GM18502 (cell line): ENCODE data around the gene WDR91.

ENCODE experiments used
- ATAC-seq: cut with Tn5 transposase; IDR thresholded peaks from one replicate; pipeline ENCODE4 v1.9.1; 2021; ENCODE audit warnings: mild to moderate bottlenecking; ENCODE audit not compliant: unreplicated experiment, poor library complexity

The WDR91 gene

GRCh38 chr7:135200821-135201331 is 10.4 kb downstream of the WDR91 start:
- ATAC-seq, result no peak

DNA sequence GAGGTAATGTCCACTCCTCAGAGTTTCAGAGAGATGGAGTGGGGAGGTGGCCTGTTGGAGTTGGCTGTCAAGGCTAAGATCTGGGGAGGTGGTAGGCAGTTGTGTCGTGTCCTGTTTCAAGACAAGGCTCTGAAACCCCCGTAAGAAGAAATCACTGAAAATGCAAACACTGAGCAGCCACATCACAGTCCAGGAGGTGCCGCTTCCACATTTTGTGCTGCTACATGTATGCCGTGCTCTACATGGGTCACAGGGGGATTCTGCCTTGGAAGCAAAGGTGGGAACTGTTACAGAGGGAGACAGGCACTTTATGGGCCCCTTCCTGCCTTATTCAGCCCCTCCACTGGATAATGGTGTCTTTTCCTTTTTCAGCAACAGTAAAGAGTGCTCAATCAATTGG is 11.9 kb downstream of the WDR91 start:
- ATAC-seq, result no peak

GRCh38 chr7:135197906-135198655 is 13.2 kb downstream of the WDR91 start:
- ATAC-seq, result no peak

GRCh38 chr7:135197343-135197742 is 14.0 kb downstream of the WDR91 start:
- no peak for ATAC-seq

- no peak for ATAC-seq
Measured at GRCh38 chr7:135195968-135196629, 15.2 kb downstream of the WDR91 start.

DNA sequence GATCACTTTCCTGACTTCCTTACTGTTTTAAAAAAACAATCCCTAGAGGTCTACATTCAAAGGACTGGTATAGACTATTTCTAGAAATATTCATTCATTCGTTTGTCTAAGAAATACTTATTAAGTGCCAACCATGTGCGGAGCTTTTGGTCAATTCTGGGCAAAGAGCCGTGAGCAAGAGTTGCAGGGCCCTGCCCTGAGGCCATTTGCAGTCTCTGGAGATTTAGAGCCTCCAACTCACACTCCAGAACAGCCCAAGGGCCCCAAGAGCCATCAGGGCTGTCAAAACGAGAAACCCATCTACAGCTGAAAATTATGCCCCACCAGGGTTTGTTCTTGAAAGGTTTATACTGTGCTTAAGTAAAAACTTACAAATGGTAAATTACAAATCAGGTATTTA is 16.2 kb downstream of the WDR91 start:
- ATAC-seq, result no peak

GRCh38 chr7:135194494-135195095 is 16.7 kb downstream of the WDR91 start:
- ATAC-seq, result no peak

DNA sequence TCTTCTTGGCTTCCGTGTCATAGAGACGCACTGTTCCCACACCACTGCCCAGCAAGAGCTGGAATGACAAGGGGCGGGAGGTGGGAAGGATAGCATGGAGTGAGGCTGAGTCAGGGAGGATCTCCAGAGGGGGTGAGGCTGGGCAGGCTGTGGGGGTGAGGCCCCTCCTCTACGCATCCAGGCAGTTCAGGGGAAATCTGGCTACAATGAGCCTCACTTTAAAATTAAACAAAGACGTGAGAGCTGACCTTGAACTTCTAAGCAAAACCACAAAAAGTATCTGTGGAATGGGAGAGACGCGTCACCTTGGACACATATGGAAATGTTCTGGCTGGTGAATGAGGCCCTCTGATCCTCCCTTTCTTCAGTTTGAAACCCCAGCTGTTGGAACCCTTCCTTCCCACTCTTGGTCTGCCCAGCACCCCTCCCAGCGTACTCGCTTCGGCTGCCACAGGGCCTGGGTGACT is 17.7 kb downstream of the WDR91 start:
- no peak for ATAC-seq

GRCh38 chr7:135192914-135193536 is 18.3 kb downstream of the WDR91 start:
- ATAC-seq, result no peak

DNA sequence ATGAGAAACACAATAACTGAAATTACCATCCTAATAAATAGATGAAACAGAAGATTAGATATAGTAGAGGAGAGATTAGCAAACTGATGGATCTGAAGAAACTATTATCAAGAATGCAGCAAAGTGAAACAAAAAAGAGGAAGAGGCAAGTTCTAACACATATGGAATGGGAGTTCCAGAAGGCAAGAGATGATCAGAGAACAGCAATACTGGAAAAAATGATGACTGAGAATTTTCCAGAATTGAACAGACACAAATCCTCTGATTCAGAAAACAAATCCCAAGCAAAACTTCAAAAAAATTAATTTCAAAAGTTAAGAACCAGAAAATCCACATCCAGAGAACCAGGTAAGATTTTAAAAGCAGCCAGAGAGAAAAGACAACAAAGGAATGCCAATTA is 20.6 kb downstream of the WDR91 start:
- no peak for ATAC-seq

- no peak for ATAC-seq
Measured at GRCh38 chr7:135189961-135190360, 21.4 kb downstream of the WDR91 start.

GRCh38 chr7:135189221-135189662 is 22.1 kb downstream of the WDR91 start:
- ATAC-seq, result no peak

DNA sequence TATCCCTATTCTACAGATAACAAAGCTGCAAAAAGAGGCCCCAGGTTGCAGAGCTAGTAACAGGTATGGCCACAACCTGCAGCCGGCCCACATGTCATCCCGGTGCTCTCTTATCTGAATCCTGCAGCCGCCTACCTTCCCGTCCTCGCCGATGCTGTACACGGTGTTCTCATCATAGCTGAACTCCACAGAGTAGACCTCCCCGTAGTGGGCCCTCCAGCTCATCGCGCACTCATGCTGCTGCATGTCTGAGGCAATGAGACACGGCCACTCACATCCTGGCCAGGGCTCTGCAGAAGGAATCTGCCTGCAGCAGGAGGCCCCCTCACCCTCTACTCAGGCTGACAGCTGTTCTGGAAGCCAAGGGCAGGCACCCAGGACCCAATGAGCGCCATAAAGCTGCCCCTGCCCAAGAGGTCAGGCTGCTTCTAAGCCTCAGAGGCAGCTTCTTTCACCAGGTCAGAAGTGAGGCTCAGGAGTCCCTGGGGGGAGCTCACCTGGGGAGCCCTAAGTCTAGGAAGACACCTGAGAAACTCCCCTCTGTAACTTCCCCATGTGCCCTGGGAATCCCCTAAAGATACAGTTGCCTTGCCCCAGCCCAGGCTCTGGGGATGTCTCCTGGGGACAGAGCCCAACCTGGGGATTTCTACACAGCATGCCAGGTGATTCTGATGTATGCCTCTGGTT is 22.9 kb downstream of the WDR91 start:
- peak; percentile 60 for ATAC-seq

DNA sequence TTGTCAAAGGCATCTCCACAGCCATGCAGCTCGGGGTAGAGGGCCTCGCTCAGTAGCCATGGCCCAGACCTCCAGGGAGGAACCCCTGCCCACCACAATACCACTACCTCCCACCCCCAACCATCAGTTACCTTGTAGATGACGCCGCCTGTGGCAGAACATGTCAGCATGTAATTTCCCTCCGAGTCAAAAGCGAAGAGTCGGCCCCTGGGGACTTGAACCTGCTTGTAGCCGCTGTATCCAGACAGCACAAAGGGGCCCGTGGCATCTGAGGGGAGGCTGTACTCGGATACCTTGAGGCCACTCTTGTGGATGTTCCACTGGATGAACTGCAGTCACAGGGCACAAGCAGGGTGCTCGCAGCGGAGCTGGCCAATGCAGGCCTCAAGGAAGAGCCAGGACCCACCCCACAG is 24.5 kb downstream of the WDR91 start:
- ATAC-seq, result peak; percentile 66

GRCh38 chr7:135186261-135186540 is 25.1 kb downstream of the WDR91 start:
- peak; percentile 7 for ATAC-seq

GRCh38 chr7:135185471-135186260 is 25.7 kb downstream of the WDR91 start:
- no peak for ATAC-seq

DNA sequence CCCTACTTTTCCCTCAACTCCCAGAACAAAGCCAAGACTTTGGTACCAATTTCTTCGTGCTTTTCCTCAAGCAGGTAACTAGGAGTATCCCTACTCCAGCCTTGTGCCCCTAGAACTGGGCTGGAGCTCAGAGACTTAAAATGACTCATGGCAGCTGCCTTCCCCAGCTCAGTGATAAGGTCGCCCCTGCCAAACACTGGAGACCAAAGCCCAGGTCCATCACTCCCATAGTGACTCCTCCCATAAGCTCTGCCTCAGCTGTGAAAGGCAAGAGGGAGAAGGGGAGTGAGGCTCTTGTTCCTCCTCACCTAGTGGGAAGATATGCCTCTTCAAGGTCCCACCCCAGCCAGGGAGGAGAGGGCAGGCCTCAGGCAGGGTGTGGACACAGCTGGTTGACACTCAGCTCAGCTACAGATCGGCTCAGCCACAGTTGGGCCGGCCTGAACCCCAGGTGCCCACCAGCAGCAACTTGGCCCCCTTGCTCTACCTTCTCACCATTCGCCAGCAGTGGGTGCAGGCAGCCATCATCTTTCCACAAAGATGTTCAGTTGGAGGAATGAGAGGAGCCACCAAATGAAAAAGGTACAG is 27.0 kb downstream of the WDR91 start:
- ATAC-seq, result no peak

DNA sequence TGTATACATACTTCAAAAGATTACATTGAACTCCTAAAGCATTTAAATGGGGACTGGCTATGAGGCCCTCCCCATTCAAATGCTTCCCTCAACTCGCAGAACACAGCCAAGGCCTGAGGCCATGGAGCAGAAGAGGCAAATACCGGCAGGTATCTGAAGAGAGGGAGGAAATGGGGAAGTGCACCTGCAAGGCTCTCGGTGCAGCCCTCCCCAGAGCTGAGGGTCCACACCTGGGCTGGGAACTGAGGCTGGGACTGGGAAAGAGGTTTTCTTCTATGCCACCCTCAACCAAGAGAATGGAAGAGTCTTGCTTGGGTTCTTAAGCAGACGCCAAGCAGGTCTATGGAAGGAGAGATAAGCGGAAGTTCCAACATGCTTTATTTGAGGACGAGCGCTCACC is 27.8 kb downstream of the WDR91 start:
- no peak for ATAC-seq

- ATAC-seq, result no peak
Measured at GRCh38 chr7:135181929-135182678, 29.2 kb downstream of the WDR91 start.
